OCI-LY1 (cell line): ENCODE measurements around the gene CD82.
"Not testable (repeated sequence)": the region's sequence is repeated elsewhere in the genome, so short reads cannot be mapped to it uniquely, and the experiment has no call there.

Experiments
- H2AFZ ChIP-seq: fragments of 200-600 bp; sonication (generic), shearing (Covaris generic); 2 replicates; pipeline ENCODE4 v1.6.0; 2014; ENCODE audit warnings: antibody characterized with exemption, mild to moderate bottlenecking, low read length
- H3F3A ChIP-seq: fragments of 200-600 bp; sonication (generic), shearing (Covaris generic); 2 replicates; pipeline ENCODE4 v1.6.0; 2014; ENCODE audit warnings: mild to moderate bottlenecking, antibody characterized with exemption, low read length, moderate library complexity; ENCODE audit not compliant: insufficient read depth
- H3K27ac ChIP-seq: fragments of 200-600 bp; sonication (generic); 2 replicates; pipeline ENCODE4 v1.5.1; 2014; ENCODE audit warnings: low read length, mixed run types, mild to moderate bottlenecking, low read depth; ENCODE audit not compliant: poor library complexity, severe bottlenecking
- H3K27me3 ChIP-seq: fragments of 200-600 bp; sonication (generic); 2 replicates; pipeline ENCODE4 v1.6.0; 2014; ENCODE audit warnings: antibody characterized with exemption, mild to moderate bottlenecking, low read length, moderate library complexity; ENCODE audit not compliant: insufficient read depth
- H3K36me3 ChIP-seq: fragments of 200-600 bp; sonication (generic); 2 replicates; pipeline ENCODE4 v1.6.1; 2014; ENCODE audit warnings: mild to moderate bottlenecking, antibody characterized with exemption, low read length, moderate library complexity, mixed read lengths; ENCODE audit not compliant: insufficient read depth
- H3K4me1 ChIP-seq: fragments of 200-600 bp; sonication (generic); 2 replicates; pipeline ENCODE4 v1.5.1; 2014; ENCODE audit warnings: mild to moderate bottlenecking, low read length, moderate library complexity; ENCODE audit not compliant: insufficient read depth, severe bottlenecking
- H3K4me2 ChIP-seq: fragments of 200-600 bp; sonication (generic), shearing (Covaris generic); 2 replicates; pipeline ENCODE4 v1.6.1; 2014; ENCODE audit warnings: low read length
- H3K4me3 ChIP-seq: fragments of 200-600 bp; sonication (generic); 2 replicates; pipeline ENCODE4 v1.5.1; 2014; ENCODE audit warnings: low read length, low read depth, mild to moderate bottlenecking, mixed read lengths; ENCODE audit not compliant: poor library complexity, severe bottlenecking
- H3K79me2 ChIP-seq: fragments of 200-600 bp; shearing (Covaris generic); 2 replicates; pipeline ENCODE4 v1.6.1; 2016; ENCODE audit warnings: mixed run types, low read length, mixed read lengths; ENCODE audit not compliant: insufficient read depth
- H3K9ac ChIP-seq: fragments of 200-600 bp; sonication (generic), shearing (Covaris generic); 2 replicates; pipeline ENCODE4 v1.6.1; 2014; ENCODE audit warnings: mild to moderate bottlenecking, low read length, mixed read lengths
- H3K9me2 ChIP-seq: fragments of 200-600 bp; sonication (generic), shearing (Covaris generic); 2 replicates; pipeline ENCODE4 v1.6.1; 2014; ENCODE audit warnings: low read depth, mild to moderate bottlenecking, low read length, mixed read lengths
- H3K9me3 ChIP-seq: fragments of 200-600 bp; shearing (Covaris generic); 2 replicates; pipeline ENCODE4 v1.6.1; 2014; ENCODE audit warnings: low read length, mixed read lengths
- H4K20me1 ChIP-seq: fragments of 200-600 bp; sonication (generic), shearing (Covaris generic); 2 replicates; pipeline ENCODE4 v1.6.0; 2016; ENCODE audit warnings: mild to moderate bottlenecking, low read length; ENCODE audit not compliant: insufficient read depth
- EZH2 ChIP-seq: fragments of 200-600 bp; sonication (generic), shearing (Covaris generic); IDR thresholded peaks from 2 replicates; pipeline ENCODE4 v1.8.0; 2017; ENCODE audit warnings: borderline replicate concordance, mixed run types, mild to moderate bottlenecking, antibody characterized with exemption, low read length, moderate library complexity, mixed read lengths
- TF ChIP-seq, protein P1 (sequence below): fragments of 200-600 bp; sonication (generic), shearing (Covaris generic); IDR thresholded peaks from 2 replicates; pipeline ENCODE4 v1.5.1; 2017; ENCODE audit warnings: mild to moderate bottlenecking, antibody characterized with exemption, low read length, moderate library complexity, mixed read lengths

The CD82 gene

GRCh38 chr11:44557464-44557863 is 8.0 kb upstream of the CD82 start:
- TF ChIP-seq, protein P1, sequence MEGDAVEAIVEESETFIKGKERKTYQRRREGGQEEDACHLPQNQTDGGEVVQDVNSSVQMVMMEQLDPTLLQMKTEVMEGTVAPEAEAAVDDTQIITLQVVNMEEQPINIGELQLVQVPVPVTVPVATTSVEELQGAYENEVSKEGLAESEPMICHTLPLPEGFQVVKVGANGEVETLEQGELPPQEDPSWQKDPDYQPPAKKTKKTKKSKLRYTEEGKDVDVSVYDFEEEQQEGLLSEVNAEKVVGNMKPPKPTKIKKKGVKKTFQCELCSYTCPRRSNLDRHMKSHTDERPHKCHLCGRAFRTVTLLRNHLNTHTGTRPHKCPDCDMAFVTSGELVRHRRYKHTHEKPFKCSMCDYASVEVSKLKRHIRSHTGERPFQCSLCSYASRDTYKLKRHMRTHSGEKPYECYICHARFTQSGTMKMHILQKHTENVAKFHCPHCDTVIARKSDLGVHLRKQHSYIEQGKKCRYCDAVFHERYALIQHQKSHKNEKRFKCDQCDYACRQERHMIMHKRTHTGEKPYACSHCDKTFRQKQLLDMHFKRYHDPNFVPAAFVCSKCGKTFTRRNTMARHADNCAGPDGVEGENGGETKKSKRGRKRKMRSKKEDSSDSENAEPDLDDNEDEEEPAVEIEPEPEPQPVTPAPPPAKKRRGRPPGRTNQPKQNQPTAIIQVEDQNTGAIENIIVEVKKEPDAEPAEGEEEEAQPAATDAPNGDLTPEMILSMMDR: no peak
- TF ChIP-seq EZH2: no peak
- no peaks in the 10 kb centered on the region for H3F3A ChIP-seq
- H3K27ac ChIP-seq: peak overlapping the region; percentile 83

DNA sequence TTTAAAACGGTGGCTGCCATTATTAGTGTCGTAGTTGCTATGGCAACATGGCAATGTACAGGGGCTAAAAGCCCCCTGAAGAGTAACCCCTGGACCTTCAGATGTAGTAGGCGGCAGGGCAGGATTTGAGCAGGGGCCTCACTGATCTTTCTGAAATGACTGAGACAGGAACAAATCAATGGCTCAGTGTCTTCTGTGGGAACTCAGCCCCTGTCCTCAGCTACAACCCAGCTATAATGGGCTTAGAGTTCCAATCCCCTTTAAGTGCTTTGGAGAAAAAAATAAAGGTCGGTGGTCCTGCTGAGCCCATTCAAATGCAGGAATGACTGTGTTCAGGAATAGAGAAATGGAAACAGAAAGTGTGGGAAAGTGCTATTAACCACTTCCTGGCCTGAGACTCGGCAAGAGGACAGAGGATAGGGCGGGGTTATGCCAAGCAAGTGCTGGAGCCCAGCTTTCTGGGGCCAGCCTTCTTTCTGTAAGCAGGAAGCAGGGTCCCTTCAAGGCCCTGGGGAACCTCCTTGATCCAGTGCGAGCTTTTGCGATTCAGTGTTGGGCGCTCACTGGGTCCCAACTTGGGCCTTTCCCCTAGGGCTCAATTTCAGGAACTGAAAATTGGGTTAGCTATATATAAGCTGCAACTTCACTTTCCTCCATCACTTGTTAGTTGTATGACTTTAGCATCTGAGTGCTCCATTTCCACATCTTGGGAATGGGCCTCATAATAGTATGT is 6.1 kb upstream of the CD82 start:
- H3K9ac ChIP-seq: no peak overlapping the region
- H3K4me2 ChIP-seq: peak overlapping the region; percentile 1; the same call in 1 of the 2 replicates
- no peak overlapping the region for H3K4me3 ChIP-seq
- H3K27ac ChIP-seq: no peak overlapping the region
- no peaks in the 10 kb centered on the region for H3K9me3 ChIP-seq
- no peak overlapping the region for H2AFZ ChIP-seq
- H3K79me2 ChIP-seq: no peaks in the 10 kb centered on the region
- no peaks in the 10 kb centered on the region for H3K36me3 ChIP-seq
- H4K20me1 ChIP-seq: no peaks in the 10 kb centered on the region
- TF ChIP-seq, protein P1: no peak
- TF ChIP-seq EZH2: no peak
- no peaks in the 10 kb centered on the region for H3F3A ChIP-seq
- H3K4me1 ChIP-seq: peaks cover 28% of the 10 kb centered on the region
- H3K9me2 ChIP-seq: no peaks in the 10 kb centered on the region
- no peaks in the 10 kb centered on the region for H3K27me3 ChIP-seq

More at GRCh38 chr11:44557464-44557863, 8.0 kb upstream of the CD82 start:
- H2AFZ ChIP-seq: no peak overlapping the region
- no peaks in the 10 kb centered on the region for H3K79me2 ChIP-seq
- no peaks in the 10 kb centered on the region for H3K9me3 ChIP-seq
- no peaks in the 10 kb centered on the region for H3K36me3 ChIP-seq
- peak overlapping the region; percentile 26; the same call in 1 of the 2 replicates for H3K9ac ChIP-seq
- H3K4me3 ChIP-seq: no peak overlapping the region
- H3K9me2 ChIP-seq: no peaks in the 10 kb centered on the region
- H4K20me1 ChIP-seq: no peaks in the 10 kb centered on the region
- H3K27me3 ChIP-seq: no peaks in the 10 kb centered on the region
- H3K4me2 ChIP-seq: peak overlapping the region; percentile 8; the same call in 1 of the 2 replicates
- H3K4me1 ChIP-seq: peaks cover 28% of the 10 kb centered on the region

GRCh38 chr11:44559940-44560300 is 5.5 kb upstream of the CD82 start:
- H3F3A ChIP-seq, H2AFZ ChIP-seq: not testable (repeated sequence)

More at GRCh38 chr11:44559940-44560300, 5.5 kb upstream of the CD82 start:
- H3K9ac ChIP-seq, H3K9me2 ChIP-seq, H4K20me1 ChIP-seq, H3K9me3 ChIP-seq, H3K27me3 ChIP-seq, H3K79me2 ChIP-seq, H3K4me3 ChIP-seq, H3K36me3 ChIP-seq, H3K27ac ChIP-seq: not testable (repeated sequence)
- H3K4me2 ChIP-seq: peak overlapping the region; percentile 1; the same call in 1 of the 2 replicates
- peaks cover 31% of the 10 kb centered on the region for H3K4me1 ChIP-seq
